ENCODE data around the gene CDT1. TPM values are rescaled to one million over a fixed set of nuclear protein-coding genes. Genes with fewer than 3 reads are reported as not detected.

Gene CDT1
- polyA plus RNA-seq, 1 of the 3 experiments (the other 2 are of a cell fraction) = 6.1 TPM

GRCh38 chr16:88811769-88812512, 8.4 kb downstream of the CDT1 start, which contains the start of gene APRT (continued):
- no peak for TF ChIP-seq ZBTB33 (IDR thresholded peaks at IDR 0.05; ENCODE audit: borderline replicate concordance, low read depth)
- TF ChIP-seq TCF12 (IDR thresholded peaks at IDR 0.05) = no peak; the same call in 1 of the 2 replicates
- TF ChIP-seq RXRA (IDR thresholded peaks at IDR 0.05; ENCODE audit: borderline replicate concordance, low read depth) = no peak
- TF ChIP-seq SIN3A (IDR thresholded peaks at IDR 0.05; ENCODE audit: borderline replicate concordance, low read depth, low read length) = no peak
- TF ChIP-seq TAF1 (IDR thresholded peaks at IDR 0.05; ENCODE audit: borderline replicate concordance, low read depth, low read length) = peak; percentile 62; the same call in 1 of the 2 replicates
- TF ChIP-seq MXI1 (IDR thresholded peaks at IDR 0.05; ENCODE audit: low read depth, low read length) = peak; percentile 63
- 0 out of 2 replicates have a peak, but pooled peaks have one; percentile 9 for TF ChIP-seq USF1 (IDR thresholded peaks at IDR 0.05; ENCODE audit: borderline replicate concordance, low read depth)
- TF ChIP-seq EZH2phosphoT487 (IDR thresholded peaks at IDR 0.05; ENCODE audit: borderline replicate concordance, low read depth) = no peak
- TF ChIP-seq POLR2AphosphoS5 (IDR thresholded peaks at IDR 0.05; ENCODE audit: low read depth, low read length) = peak; percentile 85
- no peak for TF ChIP-seq GATA2 (CRISPR knock-in tag; IDR thresholded peaks at IDR 0.05)
- 0 out of 2 replicates have a peak, but pooled peaks have one; percentile 52 for TF ChIP-seq TEAD4 (IDR thresholded peaks at IDR 0.05; ENCODE audit: borderline replicate concordance, insufficient read depth)

- H3K4me1 ChIP-seq (ENCODE audit: control insufficient read depth in 1 of 2, insufficient read depth in 2 of 2, low read depth in 1 of 2, low read length in 1 of 2) = peaks cover 10 to 29% of the 10 kb centered on the region in 2 experiments; a peak in 2 of 4 replicates
- H3K36me3 ChIP-seq (replicated peaks in 1 of 2; ENCODE audit: control insufficient read depth in 1 of 2, insufficient read depth in 2 of 2, low read length in 1 of 2) = peaks cover 0 to 17% of the 10 kb centered on the region in 2 experiments
- H3K9ac ChIP-seq = peak overlapping the region; percentile 78; the same call in 1 of the 2 replicates
- WGBS (ENCODE audit: low lambda C conversion rate) = 51% methylated on average over 21 of the region's 37 CpGs
- peak overlapping the region; percentile 79 to 91 for H3K27ac ChIP-seq (ENCODE audit: low read depth in 2 of 2, low read length in 1 of 2)
- H2AFZ ChIP-seq (ENCODE audit: low read depth) = peak overlapping the region; percentile 89; the same call in 1 of the 2 replicates
- H3K4me3 ChIP-seq (ENCODE audit: low read depth in 2 of 2, low read length in 1 of 2) = peak overlapping the region; percentile 73 to 74
- CTCF ChIA-PET = interaction anchor here (0.6 to 9.1 kb wide), 16 partner anchors 9 to 404 kb away, joined by 3 to 82 read pairs (median 4); partner anchors contain the start of genes CDH15, GALNS and TRAPPC2L
- no peaks in the 10 kb centered on the region for H3K9me2 ChIP-seq
- POLR2A ChIA-PET = interaction anchor here (0.9 to 1.4 kb wide), 2 partner anchors 45 to 358 kb away, joined by 3 to 7 read pairs; partner anchors contain the start of gene TRAPPC2L
- peaks cover 21% of the 10 kb centered on the region for H4K20me1 ChIP-seq (ENCODE audit: insufficient read depth)
- no peak for TF ChIP-seq NRF1 (IDR thresholded peaks at IDR 0.05; ENCODE audit: low read depth, low read length)
- TF ChIP-seq IRF3 (IDR thresholded peaks at IDR 0.05; ENCODE audit: low read depth, low read length) = no peak
- TF ChIP-seq CTCF (IDR thresholded peaks at IDR 0.05) = peak; percentile 16; the same call in 1 of the 2 replicates
- TF ChIP-seq REST (IDR thresholded peaks at IDR 0.05; ENCODE audit: low read depth, low read length) = no peak
- TF ChIP-seq RAD21 (IDR thresholded peaks at IDR 0.05; ENCODE audit: low read length) = no peak
- no peak for TF ChIP-seq RXRA (IDR thresholded peaks at IDR 0.05; ENCODE audit: borderline replicate concordance, low read depth)
- TF ChIP-seq TAF1 (IDR thresholded peaks at IDR 0.05; ENCODE audit: borderline replicate concordance, low read depth, low read length) = no peak
- H3K9me3 ChIP-seq = no peaks in the 10 kb centered on the region
- peak overlapping the region; percentile 98 for H3K4me2 ChIP-seq
- peaks cover 14% of the 10 kb centered on the region for H3K79me2 ChIP-seq (ENCODE audit: insufficient read depth)
- no peak for DNase-seq
- H3K27me3 ChIP-seq (ENCODE audit: insufficient read depth) = no peaks in the 10 kb centered on the region
- H3F3A ChIP-seq (replicated peaks; ENCODE audit: insufficient read depth) = peaks cover 25% of the 10 kb centered on the region
Measured at GRCh38 chr16:88812513-88813268, 9.1 kb downstream of the CDT1 start.

Data from SK-N-SH (cell line).